IPS-18a (cell line): ENCODE data around the gene GPD1L.

Experiments used
- H3K27ac ChIP-seq: one replicate; pipeline ENCODE4 v1.5.1; 2013; ENCODE audit warnings: low read length
- H3K27me3 ChIP-seq: one replicate; pipeline ENCODE4 v1.6.1; 2013; ENCODE audit warnings: mild to moderate bottlenecking, low read length; ENCODE audit not compliant: control insufficient read depth, insufficient read depth
- H3K36me3 ChIP-seq: one replicate; pipeline ENCODE4 v1.6.1; 2013; ENCODE audit warnings: low read depth, low read length; ENCODE audit not compliant: control insufficient read depth
- H3K4me1 ChIP-seq: one replicate; pipeline ENCODE4 v1.6.1; 2013; ENCODE audit warnings: low read depth, low read length; ENCODE audit not compliant: control insufficient read depth
- H3K4me3 ChIP-seq: one replicate; pipeline ENCODE4 v1.5.1; 2013; ENCODE audit warnings: low read length
- H3K9ac ChIP-seq: one replicate; pipeline ENCODE4 v1.6.1; 2013; ENCODE audit warnings: mild to moderate bottlenecking, low read length, moderate library complexity
- H3K9me3 ChIP-seq: one replicate; pipeline ENCODE4 v1.6.1; 2013; ENCODE audit warnings: low read depth, low read length; ENCODE audit not compliant: control insufficient read depth

The GPD1L gene

GRCh38 chr3:32125012-32125411 is 18.6 kb downstream of the GPD1L start:
- H3K4me3 ChIP-seq, result no peak overlapping the region
- no peak overlapping the region for H3K9ac ChIP-seq
- H3K9me3 ChIP-seq, result no peaks in the 10 kb centered on the region
- H3K27me3 ChIP-seq, result no peaks in the 10 kb centered on the region
- no peaks in the 10 kb centered on the region for H3K36me3 ChIP-seq
- H3K27ac ChIP-seq, result no peak overlapping the region
- H3K4me1 ChIP-seq, result no peaks in the 10 kb centered on the region

- no peaks in the 10 kb centered on the region for H3K36me3 ChIP-seq
- H3K4me1 ChIP-seq, result no peaks in the 10 kb centered on the region
- H3K4me3 ChIP-seq, result no peak overlapping the region
- no peaks in the 10 kb centered on the region for H3K27me3 ChIP-seq
- H3K9ac ChIP-seq, result no peak overlapping the region
- H3K9me3 ChIP-seq, result no peaks in the 10 kb centered on the region
- H3K27ac ChIP-seq, result no peak overlapping the region
Observed at GRCh38 chr3:32126305-32127015, 20.0 kb downstream of the GPD1L start.

- no peaks in the 10 kb centered on the region for H3K36me3 ChIP-seq
- no peaks in the 10 kb centered on the region for H3K27me3 ChIP-seq
- no peaks in the 10 kb centered on the region for H3K4me1 ChIP-seq
- no peaks in the 10 kb centered on the region for H3K9me3 ChIP-seq
- H3K27ac ChIP-seq, result no peak overlapping the region
- H3K4me3 ChIP-seq, result no peak overlapping the region
- no peak overlapping the region for H3K9ac ChIP-seq
Observed at GRCh38 chr3:32127219-32127826, 20.9 kb downstream of the GPD1L start.

- no peaks in the 10 kb centered on the region for H3K27me3 ChIP-seq
- H3K9ac ChIP-seq, result no peak overlapping the region
- H3K27ac ChIP-seq, result no peak overlapping the region
- H3K36me3 ChIP-seq, result no peaks in the 10 kb centered on the region
- no peaks in the 10 kb centered on the region for H3K9me3 ChIP-seq
- no peaks in the 10 kb centered on the region for H3K4me1 ChIP-seq
- H3K4me3 ChIP-seq, result no peak overlapping the region
Observed at GRCh38 chr3:32128936-32129335, 22.5 kb downstream of the GPD1L start.

GRCh38 chr3:32129832-32130231 is 23.4 kb downstream of the GPD1L start:
- Histone ChIP-seq H3K4me1 (no peaks in the 10 kb centered on the region), H3K27ac (no peak overlapping the region)

GRCh38 chr3:32132121-32132520 is 25.7 kb downstream of the GPD1L start:
- Histone ChIP-seq H3K4me3 (no peak overlapping the region), H3K27ac (no peak overlapping the region)

More at GRCh38 chr3:32129832-32130231, 23.4 kb downstream of the GPD1L start:
- H3K27me3 ChIP-seq, result no peaks in the 10 kb centered on the region
- no peak overlapping the region for H3K4me3 ChIP-seq
- no peaks in the 10 kb centered on the region for H3K36me3 ChIP-seq
- no peak overlapping the region for H3K9ac ChIP-seq
- H3K9me3 ChIP-seq, result no peaks in the 10 kb centered on the region

GRCh38 chr3:32132706-32133105 is 26.3 kb downstream of the GPD1L start:
- no peaks in the 10 kb centered on the region for H3K4me1 ChIP-seq
- no peak overlapping the region for H3K4me3 ChIP-seq
- H3K27me3 ChIP-seq, result no peaks in the 10 kb centered on the region
- no peaks in the 10 kb centered on the region for H3K36me3 ChIP-seq
- no peaks in the 10 kb centered on the region for H3K9me3 ChIP-seq
- H3K27ac ChIP-seq, result no peak overlapping the region
- H3K9ac ChIP-seq, result no peak overlapping the region

More at GRCh38 chr3:32132121-32132520, 25.7 kb downstream of the GPD1L start:
- Histone ChIP-seq H3K9me3 (no peaks in the 10 kb centered on the region), H3K4me1 (no peaks in the 10 kb centered on the region), H3K27me3 (no peaks in the 10 kb centered on the region), H3K36me3 (no peaks in the 10 kb centered on the region), H3K9ac (no peak overlapping the region)

- Histone ChIP-seq H3K36me3 (no peaks in the 10 kb centered on the region), H3K9me3 (no peaks in the 10 kb centered on the region), H3K9ac (no peak overlapping the region), H3K27ac (no peak overlapping the region), H3K27me3 (no peaks in the 10 kb centered on the region), H3K4me1 (no peaks in the 10 kb centered on the region), H3K4me3 (no peak overlapping the region)
Observed at GRCh38 chr3:32136703-32137102, 30.3 kb downstream of the GPD1L start.

GRCh38 chr3:32137870-32138269 is 31.4 kb downstream of the GPD1L start:
- no peaks in the 10 kb centered on the region for H3K4me1 ChIP-seq
- H3K27ac ChIP-seq, result no peak overlapping the region
- H3K9ac ChIP-seq, result no peak overlapping the region

GRCh38 chr3:32138545-32139104 is 32.2 kb downstream of the GPD1L start:
- Histone ChIP-seq H3K9ac (no peak overlapping the region), H3K4me1 (no peaks in the 10 kb centered on the region), H3K27me3 (no peaks in the 10 kb centered on the region), H3K9me3 (no peaks in the 10 kb centered on the region), H3K36me3 (no peaks in the 10 kb centered on the region), H3K4me3 (no peak overlapping the region), H3K27ac (no peak overlapping the region)

More at GRCh38 chr3:32137870-32138269, 31.4 kb downstream of the GPD1L start:
- Histone ChIP-seq H3K4me3 (no peak overlapping the region), H3K9me3 (no peaks in the 10 kb centered on the region), H3K27me3 (no peaks in the 10 kb centered on the region), H3K36me3 (no peaks in the 10 kb centered on the region)

- Histone ChIP-seq H3K36me3 (no peaks in the 10 kb centered on the region), H3K27ac (no peak overlapping the region), H3K9me3 (no peaks in the 10 kb centered on the region), H3K9ac (no peak overlapping the region), H3K27me3 (no peaks in the 10 kb centered on the region), H3K4me1 (no peaks in the 10 kb centered on the region), H3K4me3 (no peak overlapping the region)
Observed at GRCh38 chr3:32140943-32141342, 34.5 kb downstream of the GPD1L start.
